Measurements from ENCODE around the gene SNCA.

SNCA gene

DNA sequence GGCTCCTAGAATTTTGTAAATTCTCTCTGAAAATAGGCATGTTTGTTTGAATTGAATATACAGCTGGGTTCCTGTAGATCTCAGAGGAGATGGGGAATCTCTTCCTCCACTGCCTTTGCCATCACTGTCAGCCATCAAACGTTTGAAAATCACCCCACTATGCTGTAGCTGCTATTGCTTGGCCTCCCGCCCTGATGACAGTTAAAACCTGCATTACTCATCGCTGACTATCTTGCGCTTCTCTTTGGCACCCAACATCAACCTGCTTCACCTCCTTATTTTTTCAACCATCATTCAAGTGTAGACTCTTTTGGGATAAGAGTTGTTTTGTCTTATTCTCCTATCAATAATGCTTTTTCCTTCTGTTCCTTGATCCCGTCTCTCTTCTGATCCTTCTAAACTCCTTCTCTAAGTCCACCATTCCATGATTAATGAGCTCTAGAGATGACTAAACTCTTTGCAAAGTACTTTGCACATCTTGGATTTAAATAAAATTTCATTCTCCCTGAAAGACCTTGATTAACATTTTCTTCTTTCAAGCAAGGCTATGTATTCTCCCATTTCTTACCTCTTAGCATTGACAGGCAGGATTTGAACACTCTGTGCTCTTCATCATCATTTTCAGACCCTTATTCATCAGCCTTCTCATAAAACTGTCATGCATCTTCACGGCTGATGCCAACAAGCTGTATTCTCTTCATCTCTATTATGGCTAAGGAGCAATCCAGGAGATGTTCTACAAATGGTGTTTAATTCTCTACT, 133.0 kb downstream of the SNCA start:
- DNase-seq, result no peak

DNA sequence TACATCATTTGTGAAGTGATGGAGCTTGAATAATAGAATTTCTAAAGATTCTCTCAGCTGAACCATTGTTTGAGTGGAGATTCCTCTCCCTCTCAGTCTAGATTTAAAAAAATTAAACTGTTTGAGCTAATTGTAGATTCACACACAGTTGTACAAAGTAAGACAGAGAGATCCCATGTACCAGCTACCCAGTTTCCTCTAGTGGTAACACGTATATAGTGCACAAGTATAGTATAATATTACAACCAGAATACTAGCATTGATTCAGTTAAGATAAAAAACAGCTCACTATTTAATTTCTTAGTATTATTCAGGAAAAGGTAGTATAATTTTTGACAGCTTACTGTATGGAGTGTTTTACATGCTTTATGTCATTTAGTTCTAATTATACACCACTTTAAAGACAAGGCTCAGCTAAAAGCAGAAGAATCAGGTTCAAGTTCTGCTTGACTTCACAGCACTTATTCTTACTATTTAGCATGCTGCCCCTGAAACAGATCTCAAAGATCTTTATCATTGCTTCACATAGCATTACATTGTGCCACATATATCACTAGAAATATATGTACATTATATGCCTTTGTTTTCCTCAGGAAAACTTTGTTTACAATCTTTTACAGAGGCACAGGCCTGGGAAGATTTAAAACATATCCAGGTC, 136.1 kb downstream of the SNCA start:
- no peak for DNase-seq

DNA sequence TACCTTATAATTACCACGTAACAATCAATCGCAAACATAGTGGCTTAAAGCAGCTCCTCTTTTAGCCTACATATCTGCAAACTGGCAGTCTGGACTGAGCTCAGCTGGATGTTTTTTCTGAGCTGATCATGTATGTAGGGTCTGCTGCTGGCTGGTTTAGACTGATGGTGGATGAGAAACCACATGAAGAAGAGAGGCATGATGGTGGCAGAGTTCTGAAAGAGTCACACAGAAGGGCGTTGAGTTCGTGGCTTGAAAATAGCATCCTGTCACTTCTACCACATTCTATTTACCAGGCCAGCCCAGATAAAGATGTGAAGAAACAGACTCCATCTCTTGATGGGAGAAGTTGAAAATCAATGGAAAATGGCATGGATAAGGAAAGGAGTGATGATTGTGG, 151.3 kb downstream of the SNCA start:
- no peak for DNase-seq

DNA sequence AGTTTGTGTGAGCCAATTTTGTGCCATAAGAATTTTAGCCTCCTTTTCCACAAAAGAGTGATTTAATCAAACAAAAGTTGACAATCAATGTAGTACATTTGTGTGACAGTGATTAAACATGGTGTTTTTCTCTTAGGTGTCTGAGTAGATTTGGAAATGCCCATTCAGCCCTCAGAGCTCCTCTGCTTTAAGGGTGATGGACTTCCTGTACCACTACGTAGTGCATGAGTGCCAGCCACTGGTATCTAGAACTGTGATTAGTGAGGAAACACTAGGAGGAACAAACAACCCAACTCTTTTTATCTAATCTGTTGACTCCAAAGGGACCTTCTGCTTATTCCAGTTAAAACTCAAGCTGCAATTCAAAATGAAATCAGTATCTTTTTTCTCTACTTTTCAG, 151.7 kb downstream of the SNCA start:
- DNase-seq, result no peak

DNA sequence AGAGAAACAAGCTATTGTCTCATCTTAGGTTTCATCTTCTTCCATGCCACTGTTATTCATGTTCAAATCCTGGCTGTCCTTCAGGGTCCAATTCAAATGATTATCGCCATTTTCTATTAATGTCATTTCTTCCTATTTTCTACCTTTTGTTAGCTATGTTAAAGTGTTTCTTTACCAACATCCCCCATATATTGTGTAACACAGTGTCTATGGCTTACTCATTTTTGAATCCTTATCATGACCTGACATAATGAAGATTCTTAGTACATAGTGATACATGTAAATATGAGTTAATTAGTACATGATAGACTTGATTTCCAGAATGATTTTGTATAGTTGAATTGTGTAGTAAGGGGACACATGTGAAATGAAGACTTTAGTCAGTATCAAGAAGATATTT, 152.4 kb downstream of the SNCA start:
- DNase-seq, result no peak

DNA sequence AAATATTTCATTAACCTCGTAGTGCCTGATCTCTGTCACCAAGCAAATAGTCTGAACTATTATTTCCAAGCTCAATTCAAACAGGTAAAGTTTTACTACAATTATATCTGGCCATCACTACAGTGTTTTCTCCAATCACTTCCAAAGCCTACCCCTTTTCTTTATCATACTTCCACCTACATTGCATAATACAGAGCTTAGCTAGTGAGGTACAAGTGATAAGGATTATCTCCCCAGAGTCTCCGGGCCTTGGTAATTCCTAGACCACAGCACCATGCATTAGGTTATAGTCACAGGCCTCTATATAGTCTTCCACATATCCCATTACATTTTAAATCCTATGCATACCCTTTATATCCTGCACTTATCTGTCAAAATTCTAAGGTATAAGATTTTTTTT, 154.2 kb downstream of the SNCA start:
- DNase-seq, result no peak

DNA sequence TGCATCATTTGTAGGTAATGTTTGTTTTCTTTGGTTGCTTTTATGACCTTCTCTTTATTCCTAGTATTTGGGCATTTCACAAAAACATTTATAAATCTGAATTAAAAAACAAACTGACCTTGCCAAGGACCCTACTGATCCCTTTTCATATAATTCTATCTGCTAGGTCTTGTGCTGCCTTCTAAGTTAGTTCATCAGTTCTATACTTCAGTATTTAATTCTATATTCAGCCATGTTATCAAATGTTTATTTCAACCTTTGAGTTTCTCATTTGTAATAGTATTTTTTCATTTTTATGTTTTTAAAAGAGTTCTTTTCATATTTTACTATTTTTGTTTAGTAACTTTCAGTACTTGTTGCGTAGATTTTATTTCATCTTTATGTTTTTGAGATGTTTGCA, 155.3 kb downstream of the SNCA start:
- DNase-seq, result no peak

DNA sequence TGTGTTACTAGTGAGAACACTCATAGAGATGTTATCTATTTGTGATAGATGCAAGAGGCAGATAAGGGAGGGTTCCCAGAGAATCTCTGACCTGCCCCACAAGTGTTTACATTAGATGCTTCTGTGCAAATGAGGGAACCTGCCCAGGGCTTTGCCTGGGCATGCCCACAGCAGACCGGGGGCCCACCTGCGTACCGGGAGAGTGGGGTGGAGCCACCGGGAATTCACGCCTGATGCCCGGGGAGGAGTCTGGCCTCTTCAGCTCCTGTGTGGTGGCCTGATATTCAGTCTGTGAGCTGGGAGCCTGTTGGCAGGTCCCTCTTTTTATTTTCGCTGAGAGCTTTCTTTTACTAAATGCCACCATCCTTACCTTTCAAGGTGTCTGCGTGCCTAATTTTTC, 155.7 kb downstream of the SNCA start:
- no peak for DNase-seq

DNA sequence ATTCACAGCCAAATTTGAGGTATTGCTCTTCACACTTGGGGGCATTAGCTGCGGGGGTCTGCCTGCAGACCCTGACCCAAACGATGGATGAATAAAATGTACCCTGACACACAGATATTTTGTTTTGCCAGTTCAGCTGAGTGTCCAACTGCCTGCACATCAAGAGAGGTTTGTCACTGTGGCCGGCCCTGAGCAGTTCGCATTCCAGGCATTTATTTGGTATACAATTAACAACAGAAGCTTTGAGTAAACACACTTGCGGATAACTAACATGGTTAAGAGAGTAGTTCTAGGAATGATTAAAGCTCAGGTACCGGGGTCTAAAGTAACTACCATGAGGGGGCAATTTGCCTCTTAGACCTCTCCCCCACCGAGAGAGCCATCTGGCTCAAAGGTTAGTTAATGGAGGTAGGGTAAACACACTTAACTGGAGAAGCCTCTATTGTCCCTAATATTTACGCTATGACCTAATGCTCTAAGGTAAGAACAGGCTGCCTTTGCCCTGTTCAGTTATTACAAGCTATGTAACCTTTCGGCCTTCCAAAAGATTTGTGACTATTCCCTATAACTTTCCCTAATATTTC, 162.0 kb downstream of the SNCA start:
- no peak for DNase-seq

Data from T-helper 9 cell (primary cell).